K562 (cell line): Measurements from ENCODE around the gene SFXN3. TPM values are rescaled to one million over a fixed set of nuclear protein-coding genes. Genes with fewer than 3 reads are reported as not detected.

ENCODE experiments used
- ATAC-seq: fragments of 200-7000 bp; cut with Tn5 transposase; 3 replicates; pipeline ENCODE4 v1.9.1; 2020; ENCODE audit warnings: moderate library complexity
- BruUV-seq: library from RNA; stranded (reverse); fragments of 400-500 nt; replicated peaks from 2 replicates; lab custom pipeline; 2021; lab: Mats Ljungman, UMichigan
- CTCF ChIA-PET: fragments of 300-600 bp; formaldehyde crosslinking; extraction: SDS; loops from one replicate; lab custom pipeline; 2021; ENCODE audit warnings: low intra/inter-chr PET ratio; lab: Yijun Ruan, JAX
- POLR2A ChIA-PET: fragments of 300-600, 350-650 bp; sonication (Branson Sonifier 250); formaldehyde crosslinking; extraction: SDS; loops from one replicate; lab custom pipeline; 2021; ENCODE audit warnings: antibody characterized with exemption, inconsistent platforms; lab: Yijun Ruan, JAX
- DNase-seq, 4 experiments: peaks; one replicate each; pipeline versions ENCODE4 v3.0.0 to v3.0.0-alpha.2; 2011 to 2018; ENCODE audit warnings: low spot score in 3 of 4, mixed read lengths in 3 of 4; ENCODE audit errors: extremely low read depth in 1 of 4
- FAIRE-seq: peaks from 2 replicates; lab custom pipeline; 2011; peaks lifted over from hg19 to GRCh38; lab: Jason Lieb, UNC
- H2AFZ ChIP-seq: 2 replicates; pipeline ENCODE4 v1.6.0; 2011; ENCODE audit warnings: low read depth, low read length, control low read depth, inconsistent platforms
- H3K27ac ChIP-seq: fragments of 200-600 bp; 3 replicates; pipeline ENCODE4 v1.8.0; 2011; ENCODE audit warnings: low read depth, mild to moderate bottlenecking, control low read depth, inconsistent platforms, low read length, moderate library complexity, mixed read lengths; ENCODE audit errors: extremely low read depth
- H3K27me3 ChIP-seq, 2 experiments: fragments of 300-600 bp in 1 of 2; 2 replicates in 1 of 2; 3 replicates in 1 of 2; pipeline versions ENCODE4 v1.6.0 to v1.8.0; 2011; ENCODE audit warnings: inconsistent platforms in 2 of 2, low read length in 2 of 2, mild to moderate bottlenecking in 1 of 2, mixed read lengths in 1 of 2, moderate library complexity in 1 of 2; ENCODE audit not compliant: control insufficient read depth in 2 of 2, insufficient read depth in 2 of 2
- H3K36me3 ChIP-seq: fragments of 300-600 bp; 3 replicates; pipeline ENCODE4 v1.8.0; 2011; ENCODE audit warnings: mild to moderate bottlenecking, low read length, inconsistent platforms; ENCODE audit not compliant: control insufficient read depth, insufficient read depth
- H3K4me1 ChIP-seq, 2 experiments: fragments of 200-600 bp in 1 of 2; replicated peaks in 1 of 2; 2 replicates in 1 of 2; 3 replicates in 1 of 2; pipeline versions ENCODE4 v1.5.1 to v1.8.0; 2011; ENCODE audit warnings: inconsistent platforms in 2 of 2, low read length in 2 of 2, mild to moderate bottlenecking in 1 of 2, mixed read lengths in 1 of 2, moderate library complexity in 1 of 2; ENCODE audit not compliant: control insufficient read depth in 2 of 2, insufficient read depth in 2 of 2
- H3K4me2 ChIP-seq: 2 replicates; pipeline ENCODE4 v1.6.1; 2011; ENCODE audit warnings: low read length, control low read depth, inconsistent platforms, mixed read lengths; ENCODE audit not compliant: insufficient read depth
- H3K4me3 ChIP-seq: fragments of 200-600 bp; sonication (generic), shearing (Covaris generic); 2 replicates; pipeline ENCODE4 v1.5.1; 2016; ENCODE audit warnings: control low read depth, inconsistent platforms
- H3K79me2 ChIP-seq: fragments of 200-600 bp; 3 replicates; pipeline ENCODE4 v1.8.0; 2011; ENCODE audit warnings: low read length, inconsistent platforms; ENCODE audit not compliant: control insufficient read depth, insufficient read depth
- H3K9ac ChIP-seq, 2 experiments: 2 replicates each; pipeline versions ENCODE4 v1.6.0 to v1.6.1; 2011; ENCODE audit warnings: low read depth in 2 of 2, low read length in 2 of 2, control low read depth in 1 of 2, inconsistent platforms in 1 of 2, mild to moderate bottlenecking in 1 of 2, mixed read lengths in 1 of 2; ENCODE audit not compliant: insufficient read depth in 1 of 2
- H3K9me1 ChIP-seq: one replicate; pipeline ENCODE4 v1.6.0; 2011; ENCODE audit warnings: inconsistent platforms, mild to moderate bottlenecking, low read length, moderate library complexity; ENCODE audit not compliant: control insufficient read depth, insufficient read depth
- H3K9me3 ChIP-seq: replicated peaks from 2 replicates; pipeline ENCODE4 v1.5.1; 2011; ENCODE audit warnings: low read depth, low read length, inconsistent platforms; ENCODE audit not compliant: control insufficient read depth, insufficient read depth
- H4K20me1 ChIP-seq: replicated peaks from 2 replicates; pipeline ENCODE4 v1.6.1; 2011; ENCODE audit warnings: low read length, inconsistent platforms, mixed read lengths; ENCODE audit not compliant: control insufficient read depth, insufficient read depth
- ARID3A ChIP-seq: IDR thresholded peaks from 2 replicates; pipeline ENCODE4 v1.6.1; 2012; ENCODE audit warnings: low read depth, low read length, improper control_type of control experiment, borderline replicate concordance
- CHD1 ChIP-seq: fragments of 200-600 bp; sonication (generic); IDR thresholded peaks from one replicate; pipeline ENCODE4 v1.6.1; 2012; ENCODE audit warnings: mild to moderate bottlenecking, moderate library complexity, low read length, inconsistent platforms
- MTA2 ChIP-seq: fragments of 450-650 bp; IDR thresholded peaks from 2 replicates; pipeline ENCODE4 v1.6.1; 2016; ENCODE audit warnings: low read depth
- RBBP5 ChIP-seq: fragments of 200-600 bp; sonication (generic); IDR thresholded peaks from 2 replicates; pipeline ENCODE4 v1.6.1; 2012; ENCODE audit warnings: borderline replicate concordance, mild to moderate bottlenecking, low read length, control low read depth, inconsistent platforms; ENCODE audit not compliant: insufficient read depth, poor library complexity, severe bottlenecking
- RERE ChIP-seq: sonication (generic); formaldehyde crosslinking; IDR thresholded peaks from 2 replicates; pipeline ENCODE4 v1.8.0; 2023; ENCODE audit warnings: missing genetic modification reagents, mild to moderate bottlenecking, borderline replicate concordance
- YY1 ChIP-seq, 3 experiments: IDR thresholded peaks; 2 replicates each; pipeline ENCODE4 v1.6.1; 2011; ENCODE audit warnings: low read length in 2 of 3, mild to moderate bottlenecking in 2 of 3, moderate library complexity in 2 of 3, borderline replicate concordance in 1 of 3, control low read depth in 1 of 3, low read depth in 1 of 3; ENCODE audit not compliant: insufficient read depth in 3 of 3, insufficient replicate concordance in 2 of 3, control insufficient read depth in 1 of 3, insufficient read length in 1 of 3; ENCODE audit errors: extremely low read depth in 1 of 3
- ZBTB7A ChIP-seq: IDR thresholded peaks from 2 replicates; pipeline ENCODE4 v1.6.1; 2011; ENCODE audit warnings: low read depth, mild to moderate bottlenecking, low read length, moderate library complexity, borderline replicate concordance; ENCODE audit not compliant: control insufficient read depth
- WGBS: fragments of 100-300 bp; shearing (Covaris generic); methylation state at CpG from one replicate; pipeline ENCODE4 v1.1.6; 2016; ENCODE audit warnings: low coverage, mixed read lengths; ENCODE audit not compliant: insufficient coverage; ENCODE audit errors: missing lambda C conversion rate; 5-methylcytosine and 5-hydroxymethylcytosine counted together
- in situ Hi-C: fragments of 300-500 bp; cut with MboI; formaldehyde crosslinking; loops from 4 replicates; pipeline ENCODE4 v1.15.0; 2018; ENCODE audit warnings: inconsistent platforms, mixed read lengths
- intact Hi-C: fragments of 100-400 bp; cut with micrococcal nuclease; formaldehyde crosslinking; loops from 2 replicates; pipeline ENCODE4 v1.14.2; 2022
- polyA plus RNA-seq, 8 experiments: library from polyadenylated mRNA; depleted of rRNA in 4 of 8; stranded (reverse) in 5 of 8; unstranded in 3 of 8; fragments of >200 nt; fragmentation: Nextera tagmentation in 2 of 8; fragmentation: Illumina TruSeq in 1 of 8; extraction: Ambion mirVana in 2 of 8; extraction: Trizol in 1 of 8; gene quantifications; 2 replicates each; pipeline versions ENCODE4 v1.2.1 to v1.2.3, GENCODE V29; 2011 to 2014; ENCODE audit warnings: inconsistent platforms in 1 of 8, missing spikeins in 1 of 8
- total RNA-seq, 7 experiments: library from RNA; depleted of rRNA in 6 of 7; stranded (reverse); fragments of >200 nt in 6 of 7; fragmentation: Illumina TruSeq in 2 of 7; extraction: Trizol in 2 of 7; gene quantifications; 2 replicates each; pipeline versions ENCODE4 v1.2.1 to v1.2.3, GENCODE V29; 2011 to 2021; ENCODE audit warnings: low replicate concordance in 1 of 7

Gene SFXN3
- total and polyA plus RNA-seq, 9 of the 15 experiments (the other 6 are each of a cell fraction or from before 2014, with no cell fraction given) = 0.24 to 4.6 (median 0.86) TPM

GRCh38 chr10:101000127-101000914 lies 30.7 kb upstream of the SFXN3 start:
- H3K9me3 ChIP-seq = no peaks in the 10 kb centered on the region
- FAIRE-seq (no peak), ATAC-seq (no peak), DNase-seq (peak in 3 of 4 experiments; percentile 21 to 27 (median 27))
- H2AFZ ChIP-seq = peak overlapping the region; percentile 59
- peak overlapping the region; percentile 88 for H3K27ac ChIP-seq
- 1% methylated on average over 14 of the region's 19 CpGs for WGBS
- H3K36me3 ChIP-seq = peaks cover 32% of the 10 kb centered on the region; the same call in 2 of the 3 replicates
- peak overlapping the region; percentile 100 for H3K4me2 ChIP-seq
- H3K4me1 ChIP-seq = peaks cover 26 to 77% of the 10 kb centered on the region in 2 experiments; a peak in 4 of 5 replicates
- in situ Hi-C loops (no loop called here), intact Hi-C loops (no loop called here)
- peak overlapping the region; percentile 76 for H3K4me3 ChIP-seq
- H3K27me3 ChIP-seq = no peaks in the 10 kb centered on the region
- peaks cover 64% of the 10 kb centered on the region for H3K79me2 ChIP-seq
- H4K20me1 ChIP-seq = no peaks in the 10 kb centered on the region
- BruUV-seq = no TSS peak
- ChIA-PET CTCF (interaction anchor here (9.3 kb wide), 1 partner anchor 12 kb away, joined by 150 read pairs; no protein-coding TSS in a partner anchor), POLR2A (interaction anchor here (0.7 to 1.0 kb wide), 2 partner anchors 11 to 65 kb away, joined by 3 to 5 read pairs; no protein-coding TSS in a partner anchor)
- 0 out of 2 replicates have a peak, but pooled peaks have one; percentile 37 for TF ChIP-seq ZBTB7A
- TF ChIP-seq YY1 (IDR thresholded peaks at IDR 0.05; ENCODE audit: borderline replicate concordance in 1 of 3, control insufficient read depth in 1 of 3, extremely low read depth in 1 of 3, insufficient read depth in 3 of 3, insufficient read length in 1 of 3, insufficient replicate concordance in 2 of 3, low read depth in 1 of 3, low read length in 2 of 3) = peak in 1 of 3 experiments; percentile 56
- no peak for TF ChIP-seq ARID3A
- TF ChIP-seq MTA2 = no peak
- peak; percentile 71 for TF ChIP-seq CHD1
- peak; percentile 13 for TF ChIP-seq RBBP5
- no peak for TF ChIP-seq RERE (CRISPR knock-in tag)
- no peaks in the 10 kb centered on the region for H3K9me1 ChIP-seq
- peak overlapping the region; percentile 85 to 90 for H3K9ac ChIP-seq
